GM15510 (cell line): Measurements from ENCODE around the gene ZNF879.
A peak's percentile ranks its signal among the peaks of the same experiment; 100 is the strongest.

Source experiments
- POLR2A ChIP-seq: IDR thresholded peaks from 3 replicates; pipeline ENCODE4 v1.6.1; 2011; ENCODE audit warnings: borderline replicate concordance; ENCODE audit not compliant: insufficient read length; ENCODE audit errors: extremely low read depth

Gene ZNF879

DNA sequence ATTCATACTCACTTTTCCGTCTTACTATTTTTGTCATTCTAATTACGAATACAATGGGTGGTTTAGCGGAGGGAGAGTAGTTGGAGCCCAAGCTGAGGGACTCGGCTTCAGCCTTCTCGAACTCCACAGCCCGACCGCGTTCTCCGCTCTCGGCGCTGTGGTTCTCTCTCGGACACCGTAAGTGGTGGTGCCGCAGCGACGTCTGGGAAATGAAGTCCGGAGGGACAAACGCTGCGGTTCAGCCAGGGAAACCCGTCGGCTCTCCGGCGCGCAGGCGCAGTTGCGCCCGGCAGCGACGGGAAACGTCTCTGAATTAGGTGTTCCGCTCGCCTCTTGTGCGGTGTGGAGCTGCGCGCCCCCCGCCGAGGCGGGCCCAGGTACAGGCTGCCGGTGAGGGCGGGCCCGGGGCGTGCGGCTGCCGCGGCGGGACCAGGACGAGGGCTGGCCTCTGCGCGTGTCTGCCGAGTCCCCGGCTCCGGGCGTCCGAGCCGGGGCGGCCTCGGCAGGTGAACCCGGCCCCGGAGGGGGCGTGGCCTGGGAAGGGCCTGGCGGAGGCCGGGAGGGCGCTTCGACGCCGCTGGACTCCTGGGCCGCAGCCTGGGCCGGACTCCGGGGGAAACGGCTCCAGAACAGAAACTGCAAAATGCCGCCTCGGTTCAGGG is at the start of gene ZNF879:
Gene ZNF879, plus strand, starts transcription at position 277 of the 662 bp plus-strand sequence. CDS start 1,201 bp downstream, outside the sequence.
- TF ChIP-seq POLR2A: peak; percentile 19

DNA sequence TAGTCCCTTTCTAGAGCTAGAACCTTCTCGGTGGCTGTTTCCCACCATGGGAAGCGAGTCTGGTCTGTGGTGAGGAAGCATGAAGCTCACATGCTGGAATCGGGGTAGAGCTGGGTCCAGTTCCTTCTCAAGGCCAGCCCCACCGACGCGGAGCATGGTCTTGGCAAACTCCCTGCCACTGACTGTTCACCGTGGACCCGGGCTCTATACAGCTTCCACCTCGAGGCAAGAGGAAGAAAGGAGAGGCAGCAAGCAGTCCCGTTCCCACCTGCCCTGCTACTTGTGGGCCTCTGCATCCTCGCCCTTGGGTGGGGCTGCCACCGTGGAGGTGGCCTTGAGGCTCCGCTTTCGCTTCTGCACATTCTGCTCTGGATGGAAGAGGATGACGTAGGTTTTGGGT is 42.2 kb upstream of the ZNF879 start:
- TF ChIP-seq POLR2A: no peak

DNA sequence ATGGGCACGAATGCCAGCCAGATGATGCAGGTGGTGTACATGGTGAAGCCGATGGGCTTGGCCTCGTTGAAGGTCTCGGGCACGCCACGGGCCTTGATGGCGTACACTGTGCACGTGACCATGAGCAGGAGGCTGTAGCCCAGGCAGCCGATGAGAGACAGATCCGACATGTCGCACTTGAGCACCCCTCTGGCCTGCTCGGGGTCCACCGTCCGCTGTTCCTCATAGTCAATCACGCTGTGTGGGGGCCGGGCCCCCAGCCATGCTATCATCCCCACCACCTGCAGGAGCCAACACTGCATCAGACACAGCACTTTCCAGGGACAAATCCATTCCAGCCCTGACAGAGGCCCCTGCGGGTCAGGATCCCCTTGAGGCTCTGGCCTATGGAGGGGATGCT is 40.7 kb upstream of the ZNF879 start:
- TF ChIP-seq POLR2A: no peak

DNA sequence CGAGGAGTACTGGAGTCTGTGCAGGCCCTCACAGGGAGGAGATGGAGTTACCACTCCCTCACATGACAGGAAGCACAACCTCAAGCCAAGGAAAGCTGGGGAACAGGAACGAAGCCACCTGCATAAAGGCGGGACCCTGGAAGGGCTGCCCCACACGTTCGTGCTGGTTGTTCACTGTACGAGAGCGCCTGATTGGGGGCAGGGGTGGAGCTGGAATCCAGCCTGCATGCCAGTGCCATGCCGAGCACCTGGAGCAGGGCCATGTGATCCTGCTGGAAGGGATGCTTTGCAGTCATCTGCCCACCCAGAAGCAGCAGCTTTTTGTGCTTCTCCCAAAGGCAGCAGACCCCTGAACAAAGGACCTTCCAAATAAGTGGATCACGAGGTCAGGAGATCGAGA is 39.9 kb upstream of the ZNF879 start:
- TF ChIP-seq POLR2A: no peak

DNA sequence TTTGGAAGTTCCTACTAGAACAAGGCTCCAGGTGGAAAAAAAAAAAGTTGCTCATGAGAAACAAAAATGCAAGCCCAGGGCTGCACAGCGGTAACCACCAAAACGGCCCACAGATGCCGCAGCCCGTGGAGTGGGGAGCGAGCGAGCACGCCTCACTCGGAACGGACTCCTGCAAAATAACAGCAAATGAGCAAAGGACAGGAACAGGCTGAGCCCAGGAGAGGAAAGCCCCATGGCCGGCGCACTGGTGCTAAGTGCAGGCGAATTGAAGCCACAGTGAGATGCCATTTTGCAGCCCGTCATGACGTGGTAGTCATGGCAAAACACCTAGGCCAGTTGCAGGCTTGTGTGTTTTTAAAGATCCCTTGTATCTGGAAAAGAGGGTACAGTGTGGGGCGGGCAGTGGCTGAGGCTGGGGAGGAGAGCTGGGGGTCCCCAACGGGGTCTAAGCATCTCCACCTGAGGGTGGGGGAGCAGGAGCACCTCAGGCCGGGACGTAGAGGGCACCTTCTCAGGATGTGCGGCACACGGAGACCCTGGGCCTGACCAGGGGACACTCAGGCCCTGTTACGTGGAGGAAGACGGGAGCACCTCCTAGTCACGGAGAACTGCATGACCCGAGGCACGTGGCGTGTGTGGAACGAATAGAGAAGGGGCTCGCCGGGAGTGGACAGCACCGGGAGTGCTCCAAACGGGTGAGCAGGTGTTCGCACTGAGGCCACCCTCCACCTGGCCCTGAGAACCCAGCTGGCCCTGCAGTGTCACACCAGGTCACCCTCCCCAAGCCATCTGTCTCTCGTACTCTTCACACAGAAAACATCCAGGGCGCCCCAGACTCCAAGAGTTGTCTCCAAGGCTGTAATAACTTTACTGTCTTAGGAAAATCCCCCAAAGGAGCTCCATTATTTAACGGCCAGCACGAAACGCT is 39.2 kb upstream of the ZNF879 start:
- TF ChIP-seq POLR2A: no peak

DNA sequence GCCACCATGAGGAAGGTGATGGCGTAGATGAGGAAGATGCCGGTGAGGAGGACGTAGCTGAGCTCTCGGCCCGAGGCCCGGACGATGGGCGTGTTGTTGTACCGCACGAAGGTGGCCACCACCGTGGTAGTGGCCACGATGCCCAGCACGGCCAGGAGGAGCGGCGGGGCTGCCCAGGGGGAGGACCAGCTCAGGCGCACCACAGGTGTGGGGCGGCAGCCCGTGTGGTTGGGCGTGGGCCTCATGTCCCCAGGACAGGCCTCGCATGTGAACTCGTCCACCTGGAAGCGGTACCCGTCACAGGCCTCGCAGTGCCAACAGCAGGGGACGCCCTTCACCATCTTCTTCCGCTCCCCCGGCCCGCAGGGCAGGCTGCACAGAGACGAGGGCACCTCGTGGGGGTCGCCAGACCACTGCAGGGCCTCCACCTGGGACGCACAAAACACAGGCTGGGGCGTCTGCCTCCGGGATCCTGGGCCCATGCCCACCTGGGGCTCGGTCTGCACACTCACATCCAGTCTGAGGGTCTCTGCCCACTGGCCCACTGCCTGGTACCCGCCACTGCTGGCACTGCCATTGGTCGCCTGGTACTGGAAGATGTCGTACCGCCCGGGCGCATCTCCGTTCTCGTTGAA is 37.2 kb upstream of the ZNF879 start:
- no peak for TF ChIP-seq POLR2A

DNA sequence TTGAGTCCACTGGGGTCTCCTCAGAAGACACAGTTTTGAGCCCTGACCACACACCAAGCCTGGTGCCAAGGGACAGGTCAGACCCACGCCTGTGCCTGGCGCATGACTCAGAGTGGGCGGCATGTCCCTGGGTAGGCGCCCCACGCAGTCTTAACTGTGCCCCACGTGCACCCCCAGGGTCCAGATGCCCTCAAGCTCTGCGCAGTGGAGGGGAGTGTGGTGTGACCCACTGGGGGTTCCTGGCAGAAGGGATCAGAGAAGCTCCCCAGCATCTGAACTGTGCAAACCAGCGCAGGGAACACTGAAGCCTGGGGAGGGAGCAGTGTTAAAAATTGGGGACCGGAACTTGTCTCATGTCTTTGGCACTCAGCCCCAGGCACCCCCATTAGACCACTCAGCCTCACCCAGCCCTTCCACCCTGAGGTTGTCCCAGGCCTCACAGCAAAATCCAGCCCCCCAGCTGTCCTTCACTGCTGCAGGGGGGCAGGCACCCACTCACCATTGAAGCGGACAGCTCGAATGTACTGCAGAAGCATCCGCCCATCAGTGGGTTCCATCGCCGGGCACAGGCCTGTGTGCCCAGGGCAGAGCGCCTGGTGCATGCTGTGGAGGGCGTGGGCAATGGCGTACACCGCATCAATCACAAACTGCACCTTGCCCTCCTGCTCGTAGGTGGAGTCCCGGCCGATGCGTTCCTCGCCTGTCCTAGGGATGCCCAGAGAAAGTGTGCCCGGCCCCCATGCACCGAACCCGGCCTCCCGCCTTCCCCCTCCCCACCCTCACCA is 35.0 kb upstream of the ZNF879 start:
- no peak for TF ChIP-seq POLR2A

DNA sequence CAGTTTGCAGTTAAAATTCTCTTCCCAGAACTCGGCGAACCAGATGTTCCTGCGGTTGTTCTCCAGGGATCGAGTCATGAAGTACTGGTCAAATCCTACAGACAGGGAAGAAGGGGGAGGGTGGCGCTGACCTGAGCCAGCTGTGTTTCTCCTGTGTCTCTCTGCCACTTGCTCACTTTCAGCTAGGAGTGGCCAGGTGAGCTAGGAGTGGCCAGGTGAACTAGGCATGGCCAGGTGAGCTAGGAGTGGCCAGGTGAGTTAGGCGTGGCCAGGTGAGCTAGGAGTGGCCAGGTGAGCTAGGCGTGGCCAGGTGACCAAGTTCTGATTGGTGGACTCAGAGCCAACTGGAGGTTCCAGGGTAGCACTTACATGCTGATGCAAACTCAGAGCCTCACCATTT is 34.3 kb upstream of the ZNF879 start:
- no peak for TF ChIP-seq POLR2A

DNA sequence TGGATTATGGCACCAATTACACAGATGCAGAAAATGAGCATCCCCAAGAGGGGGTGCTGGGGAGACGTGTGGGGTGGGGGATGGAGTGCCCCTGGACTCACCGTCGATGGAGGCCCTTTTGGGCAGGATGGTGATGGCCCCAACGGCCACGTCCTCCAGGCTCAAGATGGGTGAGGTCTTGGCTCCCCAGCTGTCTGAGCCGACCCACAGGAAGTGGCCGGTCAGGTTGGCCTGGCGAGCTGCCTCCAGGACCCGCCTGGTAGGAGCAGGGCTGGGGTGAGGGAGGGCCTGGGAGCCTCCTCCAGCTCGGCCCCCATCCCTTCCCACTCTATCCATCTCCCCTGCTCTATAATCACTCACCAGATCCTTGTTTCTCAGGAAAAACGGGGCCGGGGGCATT is 33.1 kb upstream of the ZNF879 start:
- TF ChIP-seq POLR2A: no peak

DNA sequence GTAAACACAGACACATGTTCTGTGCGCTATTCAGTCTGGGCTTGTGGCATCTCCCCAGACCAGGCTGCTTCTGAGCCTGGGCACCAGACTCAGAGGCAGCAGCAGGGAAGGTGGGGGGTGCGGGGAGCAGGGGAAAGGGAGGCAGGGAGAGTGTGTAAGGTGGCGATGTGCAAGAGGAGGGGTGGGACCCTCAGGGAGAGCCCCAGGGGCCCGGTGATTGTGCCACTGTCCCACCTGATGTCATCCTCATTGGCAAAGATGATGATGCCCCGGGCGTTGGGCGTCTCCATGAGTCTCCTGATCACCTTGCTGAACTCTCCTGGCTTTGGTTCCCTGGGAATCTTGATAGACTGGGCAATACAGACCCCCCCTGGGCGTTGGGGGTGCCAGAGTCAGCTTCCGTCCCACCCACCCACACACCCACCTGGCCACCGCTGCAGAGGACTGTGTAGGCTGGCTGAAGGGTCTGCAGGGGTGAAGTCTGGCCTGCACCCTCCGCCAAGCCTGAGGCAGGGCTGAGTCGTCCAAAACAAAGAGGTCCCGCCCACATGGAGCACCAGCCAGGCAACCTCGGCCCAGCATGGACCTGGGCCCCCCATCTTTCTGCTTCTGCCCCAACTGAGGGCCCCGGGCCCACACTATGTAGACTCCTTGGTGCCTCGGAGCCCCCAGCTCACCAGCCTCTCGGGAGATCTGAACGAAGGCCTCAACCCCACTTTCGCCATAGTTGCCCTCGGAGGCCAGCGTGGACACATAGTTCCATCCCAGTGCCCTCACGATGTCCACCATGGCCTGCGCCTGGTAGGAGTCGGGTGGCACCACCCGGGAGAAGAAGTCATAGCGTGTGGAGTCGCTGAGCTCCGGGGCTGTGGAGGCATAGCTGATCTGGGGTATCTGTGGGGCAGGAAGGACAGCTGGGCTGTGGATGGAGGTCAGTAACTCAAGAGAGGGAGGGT is 32.1 kb upstream of the ZNF879 start:
- TF ChIP-seq POLR2A: no peak

DNA sequence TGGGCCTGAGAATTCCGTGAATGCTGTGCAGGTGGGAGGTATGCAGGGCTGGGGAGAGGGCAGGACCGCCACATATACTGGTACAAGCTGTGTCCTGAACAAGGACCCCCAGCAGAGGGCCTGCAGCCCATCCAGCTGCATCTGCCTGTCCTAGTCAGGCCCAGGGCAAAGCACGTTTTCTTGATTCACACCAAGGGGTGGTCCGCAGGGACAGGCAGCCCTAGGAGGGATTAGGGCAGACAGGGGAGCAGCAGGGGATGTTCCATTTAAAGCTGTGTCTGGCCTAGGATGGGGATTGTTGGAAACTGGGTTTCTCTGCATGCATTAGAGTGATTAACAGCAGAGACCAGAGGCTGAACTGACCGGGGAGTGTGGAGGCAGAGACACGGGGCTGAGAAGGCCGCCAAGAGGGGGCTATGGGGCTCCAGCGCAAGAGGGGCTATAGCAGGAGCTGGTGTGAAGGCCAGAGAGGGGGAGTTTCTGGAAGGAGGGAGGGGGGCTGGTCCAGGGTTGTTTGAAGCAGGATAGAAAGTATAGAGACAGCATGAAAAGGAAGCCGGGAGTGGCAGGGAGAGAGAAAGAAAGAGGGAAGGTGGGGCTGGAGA is 31.2 kb upstream of the ZNF879 start:
- no peak for TF ChIP-seq POLR2A

DNA sequence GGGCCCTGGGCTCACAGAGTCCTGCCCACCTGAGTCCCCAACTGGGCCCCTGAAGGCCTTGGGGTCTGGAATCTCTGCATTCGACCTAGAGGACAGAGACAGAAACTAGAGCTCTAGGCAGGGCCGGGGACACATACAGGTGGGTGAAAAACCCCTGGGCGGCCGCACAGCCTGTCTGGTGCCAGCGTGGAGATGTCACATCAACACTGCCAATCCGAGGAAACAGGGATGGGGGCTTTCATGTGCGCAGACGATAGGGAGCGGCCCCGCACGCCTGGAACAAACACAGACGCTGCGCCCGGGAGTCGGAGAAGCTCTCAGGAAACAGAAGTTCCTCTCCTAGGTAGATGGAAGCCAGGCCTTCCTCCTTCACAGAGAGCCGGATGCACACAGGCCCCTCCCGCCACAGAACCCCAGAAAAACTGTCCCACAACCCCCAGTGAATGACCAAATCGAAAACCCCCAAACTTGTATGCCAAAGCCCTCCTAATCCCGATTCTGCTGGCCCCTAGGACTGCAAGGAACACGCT is 30.3 kb upstream of the ZNF879 start:
- TF ChIP-seq POLR2A: no peak
